Cardiac muscle cell (in vitro differentiated cells and primary cell): ENCODE results near the gene MKRN1. TPM values are rescaled to one million over a fixed set of nuclear protein-coding genes. Genes with fewer than 3 reads are reported as not detected.
"Not testable (repeated sequence)": the region's sequence is repeated elsewhere in the genome, so short reads cannot be mapped to it uniquely, and the experiment has no call there.

Experiments used
- DNase-seq, 2 donors: peaks; one replicate each; pipeline versions ENCODE4 v3.0.0 to v3.0.0-alpha.2; 2010 to 2017; ENCODE audit warnings: low read depth in 1 of 2, low spot score in 1 of 2
- H3K27ac ChIP-seq: fragments of 200-600 bp; sonication (generic); 2 replicates; pipeline ENCODE4 v1.5.1; 2016
- H3K27me3 ChIP-seq: fragments of 200-600 bp; sonication (generic); 2 replicates; pipeline ENCODE4 v1.6.0; 2016; ENCODE audit warnings: control low read depth
- H3K36me3 ChIP-seq: fragments of 200-600 bp; sonication (generic); 2 replicates; pipeline ENCODE4 v1.5.1; 2016; ENCODE audit warnings: control low read depth
- H3K4me1 ChIP-seq: fragments of 200-600 bp; sonication (generic); 2 replicates; pipeline ENCODE4 v1.8.1; 2017; ENCODE audit warnings: low read depth, mild to moderate bottlenecking, mixed run types
- H3K4me3 ChIP-seq: fragments of 200-600 bp; sonication (generic); 2 replicates; pipeline ENCODE4 v1.5.1; 2016; ENCODE audit warnings: mild to moderate bottlenecking
- H3K9me3 ChIP-seq: fragments of 200-600 bp; sonication (generic); 2 replicates; pipeline ENCODE4 v1.5.1; 2017; ENCODE audit warnings: low read depth, mild to moderate bottlenecking, control low read depth
- polyA plus RNA-seq: library from polyadenylated mRNA; unstranded; fragments of >200 nt; fragmentation: Nextera tagmentation; extraction: Ambion mirVana; gene quantifications from 2 replicates; pipeline ENCODE4 v1.2.1, GENCODE V29; 2016
- total RNA-seq: library from RNA; depleted of rRNA; stranded (reverse); fragments of >200 nt; gene quantifications from 2 replicates; pipeline ENCODE4 v1.2.3, GENCODE V29; 2016
- TF ChIP-seq, protein P1 (sequence below): IDR thresholded peaks from 2 replicates; pipeline ENCODE4 v1.5.1; 2012; ENCODE audit warnings: low read depth, mild to moderate bottlenecking, low read length

Gene MKRN1
- total and polyA plus RNA-seq, 2 experiments from 2014 or later = 156 to 247 TPM

DNA sequence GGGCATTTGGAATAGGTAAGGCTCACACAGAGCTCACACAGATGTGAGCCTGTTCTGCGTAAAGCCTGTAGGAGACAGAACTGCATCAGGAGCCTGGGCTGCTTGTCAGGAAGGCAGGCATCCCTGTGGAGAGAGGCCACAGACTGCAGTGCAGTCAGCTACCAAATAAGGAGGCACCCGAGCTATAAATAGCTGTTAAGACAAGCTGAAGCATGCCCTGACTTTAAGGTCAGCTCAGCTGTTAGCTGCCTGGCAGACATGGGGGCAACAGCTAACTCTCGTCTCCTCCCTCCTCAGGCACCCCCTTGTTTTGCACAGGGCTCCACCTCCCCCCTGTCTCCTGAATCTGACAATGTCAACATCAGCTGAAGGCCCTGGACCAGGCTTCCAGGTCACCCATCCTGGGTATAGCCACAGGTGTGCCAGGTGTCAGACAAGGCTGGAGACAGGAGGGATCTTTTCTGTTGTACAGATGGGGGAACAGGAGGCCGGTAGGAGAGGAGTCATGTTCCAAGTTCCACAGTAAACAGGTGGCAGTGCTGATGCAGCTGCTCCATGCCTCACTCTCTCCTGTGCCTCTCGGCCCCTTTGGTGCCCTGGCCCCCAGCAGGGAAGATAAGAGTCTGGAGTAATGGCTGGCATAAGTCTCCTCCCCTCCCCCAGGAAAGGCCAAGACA lies 27.6 kb upstream of the MKRN1 start:
- H3K27me3 ChIP-seq = no peaks in the 10 kb centered on the region
- H3K9me3 ChIP-seq = no peaks in the 10 kb centered on the region
- peak overlapping the region; percentile 99 for H3K27ac ChIP-seq
- TF ChIP-seq, protein P1, sequence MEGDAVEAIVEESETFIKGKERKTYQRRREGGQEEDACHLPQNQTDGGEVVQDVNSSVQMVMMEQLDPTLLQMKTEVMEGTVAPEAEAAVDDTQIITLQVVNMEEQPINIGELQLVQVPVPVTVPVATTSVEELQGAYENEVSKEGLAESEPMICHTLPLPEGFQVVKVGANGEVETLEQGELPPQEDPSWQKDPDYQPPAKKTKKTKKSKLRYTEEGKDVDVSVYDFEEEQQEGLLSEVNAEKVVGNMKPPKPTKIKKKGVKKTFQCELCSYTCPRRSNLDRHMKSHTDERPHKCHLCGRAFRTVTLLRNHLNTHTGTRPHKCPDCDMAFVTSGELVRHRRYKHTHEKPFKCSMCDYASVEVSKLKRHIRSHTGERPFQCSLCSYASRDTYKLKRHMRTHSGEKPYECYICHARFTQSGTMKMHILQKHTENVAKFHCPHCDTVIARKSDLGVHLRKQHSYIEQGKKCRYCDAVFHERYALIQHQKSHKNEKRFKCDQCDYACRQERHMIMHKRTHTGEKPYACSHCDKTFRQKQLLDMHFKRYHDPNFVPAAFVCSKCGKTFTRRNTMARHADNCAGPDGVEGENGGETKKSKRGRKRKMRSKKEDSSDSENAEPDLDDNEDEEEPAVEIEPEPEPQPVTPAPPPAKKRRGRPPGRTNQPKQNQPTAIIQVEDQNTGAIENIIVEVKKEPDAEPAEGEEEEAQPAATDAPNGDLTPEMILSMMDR = no peak
- H3K36me3 ChIP-seq = no peaks in the 10 kb centered on the region
- DNase-seq = peak; percentile 55 to 95
- no peak overlapping the region for H3K4me3 ChIP-seq
- peaks cover 26% of the 10 kb centered on the region for H3K4me1 ChIP-seq

DNA sequence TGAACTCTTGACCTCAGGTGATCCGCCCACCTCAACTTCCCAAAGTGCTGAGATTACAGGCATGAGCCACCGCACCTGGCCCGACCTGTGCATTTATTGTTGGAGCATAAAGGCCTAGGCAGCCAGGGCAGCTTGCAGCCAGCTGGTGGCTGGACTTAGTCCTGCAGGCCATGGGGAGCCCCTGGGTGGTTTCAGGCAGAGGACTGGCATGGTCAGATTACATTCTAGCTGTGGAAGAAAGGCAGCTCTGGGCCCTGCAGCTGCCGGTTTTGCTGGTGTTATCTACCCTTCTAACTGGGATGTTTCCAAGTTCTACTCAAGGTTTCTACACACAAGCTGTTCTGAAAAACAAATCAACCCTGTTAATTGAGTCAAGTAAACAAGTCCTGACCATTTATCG lies 22.7 kb upstream of the MKRN1 start:
- Histone ChIP-seq H3K4me3 (no peak overlapping the region), H3K9me3 (no peaks in the 10 kb centered on the region), H3K36me3 (no peaks in the 10 kb centered on the region), H3K4me1 (peaks cover 8% of the 10 kb centered on the region), H3K27ac (peak overlapping the region; percentile 20), H3K27me3 (no peaks in the 10 kb centered on the region)
- TF ChIP-seq, protein P1 = no peak
- DNase-seq = peak in 1 of 2 donors; percentile 10

DNA sequence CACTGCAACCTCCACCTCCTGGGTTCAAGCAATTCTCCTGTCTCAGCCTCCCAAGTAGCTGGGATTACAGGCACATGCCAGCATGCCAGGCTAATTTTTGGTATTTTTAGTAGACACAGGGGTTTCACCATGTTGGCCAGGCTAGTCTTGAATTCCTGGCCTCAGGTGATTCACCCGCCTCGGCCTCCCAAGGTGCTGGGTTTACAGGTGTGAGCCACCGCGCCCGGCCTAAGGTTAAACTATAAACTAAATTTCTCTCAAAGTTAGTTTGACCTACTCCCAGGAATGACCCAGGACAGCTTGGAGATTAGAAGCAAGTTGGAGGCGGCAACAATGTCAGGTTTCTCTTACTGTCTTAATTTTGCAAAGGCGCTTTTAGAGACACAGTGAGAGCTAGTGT lies 18.5 kb upstream of the MKRN1 start:
- DNase-seq, H3K4me3 ChIP-seq, H3K36me3 ChIP-seq, H3K4me1 ChIP-seq, H3K9me3 ChIP-seq, H3K27me3 ChIP-seq: not testable (repeated sequence)
- H3K27ac ChIP-seq = peak overlapping the region; percentile 54

DNA sequence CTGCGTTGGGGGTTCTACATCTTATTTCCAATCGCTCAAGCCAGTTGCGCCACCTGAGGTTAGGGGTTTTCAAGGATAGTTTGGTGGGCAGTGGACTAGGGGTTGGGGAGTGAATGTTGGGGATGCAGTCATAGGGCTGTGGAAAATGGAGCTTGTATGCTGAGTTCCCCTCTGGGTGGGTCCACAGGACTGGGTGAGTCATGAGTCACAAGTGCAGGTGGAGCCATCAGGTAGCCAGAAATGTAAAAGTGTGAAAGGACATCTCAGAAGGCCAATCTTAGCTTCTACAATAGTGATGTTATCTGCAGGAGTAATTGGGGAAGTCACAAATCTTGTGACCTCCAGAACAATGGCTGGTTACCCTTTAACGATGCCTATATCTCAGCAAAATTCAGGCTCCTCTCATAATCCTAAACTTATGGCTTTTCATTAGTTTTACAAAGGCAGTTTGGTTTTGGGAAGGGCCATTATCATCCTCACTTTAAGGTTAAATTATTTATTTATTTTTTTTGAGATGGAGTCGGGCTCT lies 18.0 kb upstream of the MKRN1 start:
- TF ChIP-seq, protein P1 = no peak
- no peak overlapping the region for H3K27ac ChIP-seq
- H3K36me3 ChIP-seq = no peaks in the 10 kb centered on the region
- H3K9me3 ChIP-seq = no peaks in the 10 kb centered on the region
- DNase-seq = no peak
- H3K4me3 ChIP-seq = no peak overlapping the region
- no peaks in the 10 kb centered on the region for H3K27me3 ChIP-seq
- no peaks in the 10 kb centered on the region for H3K4me1 ChIP-seq

DNA sequence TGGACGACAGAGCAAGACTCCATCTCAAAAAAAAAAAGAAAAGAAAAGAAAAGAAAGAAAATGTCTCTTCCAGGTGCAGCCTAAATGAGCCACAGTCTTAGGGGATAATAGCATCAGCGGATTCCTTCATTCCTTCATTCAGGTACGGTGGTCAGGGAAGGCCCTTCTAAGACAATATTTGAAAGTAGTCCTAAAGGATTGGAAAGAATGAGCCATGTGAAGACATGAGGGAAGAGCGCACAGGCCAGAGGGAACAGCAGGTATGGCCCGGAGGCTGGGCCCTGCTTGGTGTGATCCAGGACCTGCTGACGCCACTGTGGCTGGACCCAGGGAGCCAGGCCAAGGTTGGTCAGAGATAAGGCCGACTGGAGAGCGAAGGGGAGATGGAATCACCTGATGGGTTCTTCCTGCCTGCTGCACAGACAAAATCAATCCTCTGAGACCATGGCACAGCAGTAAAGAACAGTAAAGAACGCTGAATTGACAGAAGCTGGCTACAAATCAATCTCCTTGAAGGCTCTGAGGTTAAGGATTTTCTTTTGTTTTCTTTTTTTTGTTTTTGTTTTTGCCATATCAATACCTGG lies 16.3 kb upstream of the MKRN1 start:
- Histone ChIP-seq H3K36me3 (no peaks in the 10 kb centered on the region), H3K4me3 (no peak overlapping the region), H3K9me3 (no peaks in the 10 kb centered on the region), H3K27ac (no peak overlapping the region), H3K4me1 (no peaks in the 10 kb centered on the region), H3K27me3 (no peaks in the 10 kb centered on the region)
- DNase-seq = no peak
- TF ChIP-seq, protein P1 = no peak

DNA sequence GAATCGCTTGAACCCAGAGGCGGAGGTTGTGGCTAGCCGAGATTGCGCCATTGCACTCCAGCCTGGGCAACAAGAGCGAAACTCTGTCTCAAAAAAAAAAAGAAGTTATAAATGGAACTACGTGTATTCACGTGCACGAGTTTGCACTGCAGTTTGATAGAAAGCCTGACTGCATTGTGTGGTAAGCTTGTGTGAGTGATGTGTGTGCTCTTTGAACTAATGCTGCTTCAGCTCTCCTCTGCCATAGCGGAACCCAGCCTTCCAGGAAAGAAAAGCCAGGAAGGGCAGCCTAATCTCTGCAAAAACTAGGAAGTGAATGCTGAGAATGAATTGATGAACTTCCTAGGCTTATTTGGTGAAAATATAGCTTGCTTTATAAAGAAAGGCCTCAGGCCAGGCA lies 15.6 kb upstream of the MKRN1 start:
- no peaks in the 10 kb centered on the region for H3K36me3 ChIP-seq
- H3K4me3 ChIP-seq = no peak overlapping the region
- no peaks in the 10 kb centered on the region for H3K4me1 ChIP-seq
- no peak overlapping the region for H3K27ac ChIP-seq
- H3K27me3 ChIP-seq = no peaks in the 10 kb centered on the region
- no peaks in the 10 kb centered on the region for H3K9me3 ChIP-seq
- DNase-seq = no peak
- TF ChIP-seq, protein P1 = no peak
